Upper lobe of left lung (tissue), 4 donors: ENCODE results near the gene EXT2.

ENCODE experiments used
- CTCF ChIP-seq, 6 experiments: fragments of 450-650 bp in 4 of 6; fragments of 200-600 bp in 2 of 6; sonication (generic) in 2 of 6; IDR thresholded peaks; one replicate each; pipeline ENCODE4 v1.5.1; 2016 to 2019; ENCODE audit warnings: antibody characterized with exemption in 6 of 6
- POLR2A ChIP-seq, 4 donors: fragments of 450-650 bp; IDR thresholded peaks; one replicate each; pipeline ENCODE4 v1.5.1; 2016 to 2017; ENCODE audit warnings: antibody characterized with exemption in 4 of 4, mild to moderate bottlenecking in 2 of 4
- POLR2AphosphoS5 ChIP-seq, 2 donors: sonication (generic); formaldehyde crosslinking; IDR thresholded peaks; one replicate each; pipeline ENCODE4 v1.5.1; 2017; ENCODE audit warnings: antibody characterized with exemption in 2 of 2

- TF ChIP-seq CTCF (IDR thresholded peaks at IDR 0.05) (no peak), POLR2A (IDR thresholded peaks at IDR 0.05) (no peak), POLR2AphosphoS5 (IDR thresholded peaks at IDR 0.05) (no peak)
These were observed 162.1 kb downstream of the EXT2 start for GRCh38 chr11:44257338-44258189.
